GM12891 (cell line): ENCODE measurements around the gene WNT9A.

Experiments
- POLR2A ChIP-seq: IDR thresholded peaks from 2 replicates; pipeline ENCODE4 v1.6.1; 2011; ENCODE audit warnings: low read depth, low read length, control low read depth
- POLR2AphosphoS5 ChIP-seq: IDR thresholded peaks from 2 replicates; pipeline ENCODE4 v1.6.1; 2011; ENCODE audit warnings: low read depth, low read length, control low read depth
- SPI1 ChIP-seq: IDR thresholded peaks from 2 replicates; pipeline ENCODE4 v1.6.1; 2011; ENCODE audit warnings: low read depth, low read length, control low read depth
- TAF1 ChIP-seq: IDR thresholded peaks from 2 replicates; pipeline ENCODE4 v1.6.1; 2011; ENCODE audit warnings: low read depth, low read length, control low read depth

DNA sequence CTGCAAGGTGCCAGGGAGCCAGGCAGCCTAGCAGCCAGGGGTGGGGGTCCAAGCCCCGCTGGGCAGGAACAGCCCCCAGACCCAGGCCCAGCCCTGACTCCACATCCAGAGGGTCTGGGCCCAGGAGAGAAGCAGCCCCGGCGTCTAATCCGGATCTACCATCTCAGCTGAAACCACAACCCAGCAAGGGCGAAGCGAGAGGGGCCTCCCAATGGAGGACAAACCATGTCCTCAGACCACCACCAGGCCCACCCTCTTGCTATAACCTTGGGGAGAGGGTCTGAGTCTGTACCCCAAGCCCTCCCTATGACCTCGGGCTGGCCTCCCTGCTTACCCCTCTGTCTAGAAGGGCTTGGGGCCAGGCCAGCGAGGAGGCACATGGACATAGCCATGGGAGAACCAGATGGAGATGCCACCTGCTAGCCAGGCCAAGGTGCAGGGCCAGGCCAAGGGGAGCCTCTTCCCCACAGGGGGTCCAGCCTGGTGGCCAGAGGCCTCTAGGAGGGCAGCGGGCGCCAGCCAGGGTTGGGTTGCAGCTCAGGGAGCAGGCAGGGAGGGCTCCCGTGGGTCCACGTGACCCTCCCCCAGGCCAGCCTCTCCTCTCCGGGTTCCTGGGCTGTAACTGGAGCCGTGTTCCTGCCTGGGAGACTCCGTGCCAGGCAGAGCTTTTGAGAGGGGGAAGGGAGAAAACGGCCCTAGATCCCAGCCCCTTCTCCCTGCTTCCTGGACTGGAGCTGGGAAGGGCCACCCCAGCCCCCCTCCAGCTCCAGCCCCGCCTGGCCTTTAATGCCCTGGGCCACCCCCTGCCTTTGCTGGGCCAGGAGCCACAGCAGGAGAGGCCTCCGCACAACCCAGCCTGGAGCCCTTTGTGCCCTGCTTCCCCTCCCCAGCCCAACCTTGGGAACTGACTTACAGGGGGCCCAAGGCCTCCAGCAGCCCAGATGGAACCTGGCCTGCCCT is 2.5 kb downstream of the WNT9A start:
- TF ChIP-seq SPI1 (no peak), POLR2A (no peak), POLR2AphosphoS5 (no peak), TAF1 (no peak)
